GM12878 (cell line): Measurements from ENCODE around the gene APOE. TPM values are rescaled to one million over a fixed set of nuclear protein-coding genes. Genes with fewer than 3 reads are reported as not detected.

Source experiments
- ATAC-seq: fragments of 200-7000 bp; cut with Tn5 transposase; 3 replicates; pipeline ENCODE4 v1.9.1; 2020; ENCODE audit warnings: mild to moderate bottlenecking, moderate library complexity
- BruUV-seq: library from RNA; stranded (reverse); fragments of 400-500 nt; replicated peaks from 2 replicates; lab custom pipeline; 2021; lab: Mats Ljungman, UMichigan
- CTCF ChIA-PET: fragments of 300-600 bp; sonication (Branson Sonifier 250); formaldehyde crosslinking; extraction: SDS; loops from one replicate; lab custom pipeline; 2021; ENCODE audit warnings: inconsistent platforms; lab: Yijun Ruan, JAX
- POLR2A ChIA-PET: fragments of 350-600 bp; formaldehyde crosslinking; extraction: SDS; loops from one replicate; lab custom pipeline; 2021; ENCODE audit warnings: inconsistent platforms; lab: Charles Lee
- RAD21 ChIA-PET: fragments of 300-600 bp; sonication (Branson Sonifier 250); formaldehyde crosslinking; loops from one replicate; lab custom pipeline; 2023; ENCODE audit warnings: antibody characterized with exemption; ENCODE audit not compliant: unreplicated experiment; lab: Charles Lee
- SMC1A ChIA-PET: fragments of 300-600 bp; sonication (Branson Sonifier 250); formaldehyde crosslinking; loops from one replicate; lab custom pipeline; 2023; ENCODE audit not compliant: unreplicated experiment, uncharacterized antibody; lab: Charles Lee
- DNase-seq: peaks from one replicate; pipeline ENCODE4 v3.0.0-alpha.2; 2011; ENCODE audit warnings: low read depth, low spot score
- FAIRE-seq: peaks from 3 replicates; lab custom pipeline; 2011; peaks lifted over from hg19 to GRCh38; lab: Jason Lieb, UNC
- H2AFZ ChIP-seq: 2 replicates; pipeline ENCODE4 v1.6.0; 2011; ENCODE audit warnings: low read depth, low read length, control low read depth; ENCODE audit not compliant: control insufficient read depth
- H3K27ac ChIP-seq: 2 replicates; pipeline ENCODE4 v1.5.1; 2011; ENCODE audit warnings: control low read depth; ENCODE audit not compliant: control insufficient read depth, insufficient read depth
- H3K27me3 ChIP-seq, 2 experiments: replicated peaks in 1 of 2; 2 replicates each; pipeline versions ENCODE4 v1.6.0 to v1.6.1; 2011; ENCODE audit warnings: low read length in 1 of 2; ENCODE audit not compliant: control insufficient read depth in 2 of 2, insufficient read depth in 2 of 2
- H3K36me3 ChIP-seq, 2 experiments: 2 replicates each; pipeline ENCODE4 v1.5.1; 2011; ENCODE audit warnings: low read length in 1 of 2; ENCODE audit not compliant: control insufficient read depth in 2 of 2, insufficient read depth in 2 of 2
- H3K4me1 ChIP-seq: 2 replicates; pipeline ENCODE4 v1.6.1; 2011; ENCODE audit warnings: mild to moderate bottlenecking, low read length, moderate library complexity, mixed read lengths; ENCODE audit not compliant: control insufficient read depth, insufficient read depth
- H3K4me2 ChIP-seq: 2 replicates; pipeline ENCODE4 v1.6.0; 2011; ENCODE audit warnings: control low read depth; ENCODE audit not compliant: control insufficient read depth, insufficient read depth
- H3K4me3 ChIP-seq: fragments of 200-600 bp; sonication (generic); 2 replicates; pipeline ENCODE4 v1.5.1; 2016
- H3K79me2 ChIP-seq: 2 replicates; pipeline ENCODE4 v1.6.0; 2011; ENCODE audit warnings: low read length; ENCODE audit not compliant: control insufficient read depth, insufficient read depth
- H3K9ac ChIP-seq: 2 replicates; pipeline ENCODE4 v1.8.0; 2011; ENCODE audit warnings: low read length, control low read depth, mixed read lengths; ENCODE audit not compliant: control insufficient read depth, insufficient read depth
- H3K9me3 ChIP-seq: replicated peaks from 3 replicates; pipeline ENCODE4 v1.5.1; 2011; ENCODE audit warnings: mild to moderate bottlenecking, low read length; ENCODE audit not compliant: control insufficient read depth, insufficient read depth
- H4K20me1 ChIP-seq: 2 replicates; pipeline ENCODE4 v1.6.0; 2011; ENCODE audit not compliant: control insufficient read depth, insufficient read depth
- CREB1 ChIP-seq: IDR thresholded peaks from 2 replicates; pipeline ENCODE4 v1.6.1; 2012; ENCODE audit warnings: low read depth, mild to moderate bottlenecking, inconsistent platforms
- CREM ChIP-seq: IDR thresholded peaks from 2 replicates; pipeline ENCODE4 v1.6.1; 2014; ENCODE audit warnings: antibody characterized with exemption, low read depth
- FOS ChIP-seq: IDR thresholded peaks from 3 replicates; pipeline ENCODE4 v1.6.1; 2011; ENCODE audit warnings: borderline replicate concordance; ENCODE audit not compliant: insufficient read length; ENCODE audit errors: extremely low read depth
- HDAC2 ChIP-seq: fragments of 200-600 bp; sonication (generic); IDR thresholded peaks from 2 replicates; pipeline ENCODE4 v1.6.1; 2017
- IKZF1 ChIP-seq: fragments of 450-650 bp; conservative IDR thresholded peaks from 2 replicates; pipeline ENCODE4 v1.6.1; 2017; ENCODE audit warnings: antibody characterized with exemption, mild to moderate bottlenecking
- IRF4 ChIP-seq: IDR thresholded peaks from 2 replicates; pipeline ENCODE4 v1.6.1; 2011; ENCODE audit warnings: low read depth, low read length
- KDM1A ChIP-seq: fragments of 200-600 bp; sonication (generic); IDR thresholded peaks from 2 replicates; pipeline ENCODE4 v1.6.1; 2016; ENCODE audit warnings: borderline replicate concordance
- NFIC ChIP-seq: IDR thresholded peaks from 2 replicates; pipeline ENCODE4 v1.6.1; 2012; ENCODE audit warnings: low read depth, mild to moderate bottlenecking, inconsistent platforms, low read length, moderate library complexity
- RAD21 ChIP-seq: IDR thresholded peaks from 2 replicates; pipeline ENCODE4 v1.6.1; 2011; ENCODE audit warnings: mild to moderate bottlenecking, low read depth, low read length, moderate library complexity; ENCODE audit not compliant: insufficient read depth
- SMAD1 ChIP-seq: fragments of 450-650 bp; IDR thresholded peaks from 2 replicates; pipeline ENCODE4 v1.6.1; 2018; ENCODE audit warnings: mild to moderate bottlenecking, low read depth; ENCODE audit not compliant: partially characterized antibody
- TARDBP ChIP-seq: IDR thresholded peaks from 2 replicates; pipeline ENCODE4 v1.6.1; 2016; ENCODE audit warnings: borderline replicate concordance
- YY1 ChIP-seq: IDR thresholded peaks from 2 replicates; pipeline ENCODE4 v1.6.1; 2011; ENCODE audit warnings: low read depth, mild to moderate bottlenecking, low read length
- ZNF207 ChIP-seq: fragments of 450-650 bp; IDR thresholded peaks from 2 replicates; pipeline ENCODE4 v1.6.1; 2014; ENCODE audit warnings: antibody characterized with exemption, mild to moderate bottlenecking, borderline replicate concordance
- ZNF217 ChIP-seq: fragments of 450-650 bp; IDR thresholded peaks from 2 replicates; pipeline ENCODE4 v1.6.1; 2017; ENCODE audit warnings: antibody characterized with exemption, mild to moderate bottlenecking
- WGBS: methylation state at CpG from one replicate; pipeline ENCODE4 v1.1.6; 2016; ENCODE audit warnings: low lambda C conversion rate; ENCODE audit not compliant: insufficient replicate concordance, insufficient coverage; ENCODE audit errors: missing lambda C conversion rate; 5-methylcytosine and 5-hydroxymethylcytosine counted together
- in situ Hi-C: fragments of 300-500 bp; cut with MboI; formaldehyde crosslinking; loops from 9 replicates; pipeline ENCODE4 v1.14.3; 2018; ENCODE audit warnings: mixed read lengths
- intact Hi-C: fragments of 100-400 bp; cut with micrococcal nuclease; formaldehyde crosslinking; loops from one replicate; pipeline ENCODE4 v1.14.2; 2022; ENCODE audit not compliant: unreplicated experiment
- polyA plus RNA-seq, 11 experiments: library from polyadenylated mRNA; depleted of rRNA in 4 of 11; unstranded in 6 of 11; stranded (reverse) in 5 of 11; fragments of >200 nt; fragmentation: Nextera tagmentation in 4 of 11; fragmentation: Illumina TruSeq in 1 of 11; extraction: Ambion mirVana in 4 of 11; extraction: Trizol in 1 of 11; gene quantifications; 1 replicate in 1 of 11; 2 replicates in 10 of 11; pipeline versions ENCODE4 v1.2.1 to v1.2.3, GENCODE V29; 2011 to 2016; ENCODE audit warnings: inconsistent platforms in 2 of 11, missing spikeins in 2 of 11, low read depth in 1 of 11
- total RNA-seq, 4 experiments: library from RNA; depleted of rRNA in 3 of 4; stranded (reverse); fragments of >200 nt in 3 of 4; fragmentation: Illumina TruSeq in 1 of 4; extraction: Trizol in 1 of 4; gene quantifications; 2 replicates each; pipeline versions ENCODE4 v1.2.1 to v1.2.3, GENCODE V29; 2013 to 2021
- TF ChIP-seq, protein P1 (sequence below): fragments of 450-650 bp; conservative IDR thresholded peaks from 2 replicates; pipeline ENCODE4 v1.6.1; 2017; ENCODE audit warnings: mild to moderate bottlenecking, moderate library complexity
- TF ChIP-seq, protein P2 (sequence below): fragments of 450-650 bp; formaldehyde crosslinking; IDR thresholded peaks from 2 replicates; pipeline ENCODE4 v1.4.0; 2020; ENCODE audit warnings: mild to moderate bottlenecking, moderate library complexity

APOE gene
- total and polyA plus RNA-seq, 10 of the 15 experiments (the other 5 are each of a cell fraction or from before 2014, with no cell fraction given), result 0.22 to 3.7 (median 0.44) TPM; not detected in 4

DNA sequence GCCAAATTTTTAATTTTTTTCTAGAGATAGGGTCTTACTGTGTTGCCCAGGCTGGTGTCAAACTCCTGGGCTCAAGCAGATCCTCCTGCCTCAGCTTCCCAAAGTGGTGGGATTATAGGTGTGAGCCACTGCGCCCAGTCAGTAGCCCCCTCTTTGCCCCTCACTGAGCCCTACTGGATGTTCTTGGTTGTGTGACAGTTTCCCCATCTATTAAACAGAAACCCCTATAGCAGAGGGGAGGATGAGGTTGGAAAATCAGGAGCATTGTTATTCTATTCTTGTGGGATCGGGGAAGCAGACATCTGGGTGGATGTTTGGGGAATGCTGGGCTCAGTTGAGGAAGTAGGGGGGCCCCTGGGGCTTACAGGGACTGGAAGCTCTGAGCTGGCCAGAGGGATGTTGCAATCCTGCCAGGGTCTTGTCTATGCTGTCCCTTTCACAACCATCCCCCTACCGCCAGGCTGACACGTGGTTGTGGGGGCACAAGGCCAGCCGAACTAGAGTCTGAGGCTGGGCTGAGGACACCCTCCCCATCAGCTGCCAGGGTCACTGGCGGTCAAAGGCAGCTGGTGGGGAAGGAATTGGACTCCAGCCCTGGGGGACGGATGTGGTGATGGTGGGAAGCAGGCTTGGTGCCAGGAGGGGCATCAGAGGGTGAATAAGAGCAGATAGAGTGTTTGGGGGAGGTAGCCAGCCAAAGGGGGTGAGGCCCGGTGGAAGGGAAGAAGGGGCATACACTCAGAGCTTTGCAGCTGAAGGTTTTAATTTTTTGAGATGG, 19.7 kb downstream of the APOE start:
- 6% methylated on average over 8 of the region's 8 CpGs for WGBS
- FAIRE-seq, result no peak
- BruUV-seq, result no TSS peak

More for the DNA sequence above, 19.7 kb downstream of the APOE start:
- Histone ChIP-seq H3K4me1 (no peaks in the 10 kb centered on the region), H3K4me2 (no peak overlapping the region), H3K79me2 (no peaks in the 10 kb centered on the region), H4K20me1 (no peaks in the 10 kb centered on the region), H3K9me3 (no peaks in the 10 kb centered on the region), H3K9ac (no peak overlapping the region), H3K27me3 (no peaks in the 10 kb centered on the region; a peak in 1 of 4 replicates), H3K4me3 (no peak overlapping the region), H3K27ac (no peak overlapping the region), H3K36me3 (no peaks in the 10 kb centered on the region), H2AFZ (no peak overlapping the region)
- DNase-seq (no peak), ATAC-seq (no peak)
- intact Hi-C loops, result no loop called here
- TF ChIP-seq CREB1 (no peak), HDAC2 (no peak), FOS (no peak), KDM1A (no peak), ZNF207 (no peak), YY1 (no peak), NFIC (no peak), ZNF217 (no peak), IKZF1 (no peak), SMAD1 (no peak), TARDBP (no peak), CREM (no peak), RAD21 (no peak), IRF4 (no peak)
- TF ChIP-seq, protein P1, sequence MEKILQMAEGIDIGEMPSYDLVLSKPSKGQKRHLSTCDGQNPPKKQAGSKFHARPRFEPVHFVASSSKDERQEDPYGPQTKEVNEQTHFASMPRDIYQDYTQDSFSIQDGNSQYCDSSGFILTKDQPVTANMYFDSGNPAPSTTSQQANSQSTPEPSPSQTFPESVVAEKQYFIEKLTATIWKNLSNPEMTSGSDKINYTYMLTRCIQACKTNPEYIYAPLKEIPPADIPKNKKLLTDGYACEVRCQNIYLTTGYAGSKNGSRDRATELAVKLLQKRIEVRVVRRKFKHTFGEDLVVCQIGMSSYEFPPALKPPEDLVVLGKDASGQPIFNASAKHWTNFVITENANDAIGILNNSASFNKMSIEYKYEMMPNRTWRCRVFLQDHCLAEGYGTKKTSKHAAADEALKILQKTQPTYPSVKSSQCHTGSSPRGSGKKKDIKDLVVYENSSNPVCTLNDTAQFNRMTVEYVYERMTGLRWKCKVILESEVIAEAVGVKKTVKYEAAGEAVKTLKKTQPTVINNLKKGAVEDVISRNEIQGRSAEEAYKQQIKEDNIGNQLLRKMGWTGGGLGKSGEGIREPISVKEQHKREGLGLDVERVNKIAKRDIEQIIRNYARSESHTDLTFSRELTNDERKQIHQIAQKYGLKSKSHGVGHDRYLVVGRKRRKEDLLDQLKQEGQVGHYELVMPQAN, result no peak
- TF ChIP-seq, protein P2, sequence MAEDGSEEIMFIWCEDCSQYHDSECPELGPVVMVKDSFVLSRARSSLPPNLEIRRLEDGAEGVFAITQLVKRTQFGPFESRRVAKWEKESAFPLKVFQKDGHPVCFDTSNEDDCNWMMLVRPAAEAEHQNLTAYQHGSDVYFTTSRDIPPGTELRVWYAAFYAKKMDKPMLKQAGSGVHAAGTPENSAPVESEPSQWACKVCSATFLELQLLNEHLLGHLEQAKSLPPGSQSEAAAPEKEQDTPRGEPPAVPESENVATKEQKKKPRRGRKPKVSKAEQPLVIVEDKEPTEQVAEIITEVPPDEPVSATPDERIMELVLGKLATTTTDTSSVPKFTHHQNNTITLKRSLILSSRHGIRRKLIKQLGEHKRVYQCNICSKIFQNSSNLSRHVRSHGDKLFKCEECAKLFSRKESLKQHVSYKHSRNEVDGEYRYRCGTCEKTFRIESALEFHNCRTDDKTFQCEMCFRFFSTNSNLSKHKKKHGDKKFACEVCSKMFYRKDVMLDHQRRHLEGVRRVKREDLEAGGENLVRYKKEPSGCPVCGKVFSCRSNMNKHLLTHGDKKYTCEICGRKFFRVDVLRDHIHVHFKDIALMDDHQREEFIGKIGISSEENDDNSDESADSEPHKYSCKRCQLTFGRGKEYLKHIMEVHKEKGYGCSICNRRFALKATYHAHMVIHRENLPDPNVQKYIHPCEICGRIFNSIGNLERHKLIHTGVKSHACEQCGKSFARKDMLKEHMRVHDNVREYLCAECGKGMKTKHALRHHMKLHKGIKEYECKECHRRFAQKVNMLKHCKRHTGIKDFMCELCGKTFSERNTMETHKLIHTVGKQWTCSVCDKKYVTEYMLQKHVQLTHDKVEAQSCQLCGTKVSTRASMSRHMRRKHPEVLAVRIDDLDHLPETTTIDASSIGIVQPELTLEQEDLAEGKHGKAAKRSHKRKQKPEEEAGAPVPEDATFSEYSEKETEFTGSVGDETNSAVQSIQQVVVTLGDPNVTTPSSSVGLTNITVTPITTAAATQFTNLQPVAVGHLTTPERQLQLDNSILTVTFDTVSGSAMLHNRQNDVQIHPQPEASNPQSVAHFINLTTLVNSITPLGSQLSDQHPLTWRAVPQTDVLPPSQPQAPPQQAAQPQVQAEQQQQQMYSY, result no peak
- in situ Hi-C loops, result no loop called here
- ChIA-PET RAD21 (no interaction called here), SMC1A (no interaction called here), CTCF (no interaction called here), POLR2A (no interaction called here)
